A673 (cell line): ENCODE data around the gene LTB4R2. TPM values are rescaled to one million over a fixed set of nuclear protein-coding genes. Genes with fewer than 3 reads are reported as not detected.

Source experiments
- BruUV-seq: library from RNA; stranded (reverse); fragments of 400-500 nt; replicated peaks from 2 replicates; lab custom pipeline; 2021; lab: Mats Ljungman, UMichigan
- CTCF ChIA-PET: fragments of 300-600 bp; sonication (Branson Sonifier 250); formaldehyde crosslinking; loops from one replicate; lab custom pipeline; 2022; ENCODE audit warnings: antibody characterized with exemption; lab: Charles Lee
- POLR2A ChIA-PET: fragments of 300-600 bp; sonication (Branson Sonifier 250); formaldehyde crosslinking; loops from one replicate; lab custom pipeline; 2022; ENCODE audit warnings: antibody characterized with exemption; ENCODE audit not compliant: low non-redundant PET; lab: Charles Lee
- DNase-seq: peaks from one replicate; pipeline ENCODE4 v3.0.0-alpha.2; 2015; ENCODE audit warnings: low spot score
- H3K27ac ChIP-seq: fragments of 200-600 bp; sonication (generic); 2 replicates; pipeline ENCODE4 v1.5.1; 2016; ENCODE audit warnings: mixed run types, low read depth, mild to moderate bottlenecking, mixed read lengths, antibody characterized with exemption, low read length; ENCODE audit not compliant: poor library complexity, severe bottlenecking
- H3K27me3 ChIP-seq: fragments of 200-600 bp; sonication (generic); replicated peaks from 2 replicates; pipeline ENCODE4 v1.6.1; 2017; ENCODE audit warnings: mixed run types, low read depth, mild to moderate bottlenecking, mixed read lengths, antibody characterized with exemption, low read length; ENCODE audit not compliant: insufficient read depth, poor library complexity
- H3K36me3 ChIP-seq: fragments of 200-600 bp; sonication (generic); 2 replicates; pipeline ENCODE4 v1.6.1; 2016; ENCODE audit warnings: mixed run types, mild to moderate bottlenecking, mixed read lengths, antibody characterized with exemption, low read length; ENCODE audit not compliant: insufficient read depth, poor library complexity, severe bottlenecking
- H3K4me1 ChIP-seq: fragments of 200-600 bp; sonication (generic); 2 replicates; pipeline ENCODE4 v1.6.1; 2017; ENCODE audit warnings: mixed run types, mild to moderate bottlenecking, mixed read lengths, antibody characterized with exemption, low read length; ENCODE audit not compliant: insufficient read depth, poor library complexity, severe bottlenecking
- H3K4me3 ChIP-seq: fragments of 200-600 bp; sonication (generic); 2 replicates; pipeline ENCODE4 v1.5.1; 2016; ENCODE audit warnings: low read depth, mixed run types, mild to moderate bottlenecking, mixed read lengths, low read length; ENCODE audit not compliant: poor library complexity, severe bottlenecking
- H3K9me3 ChIP-seq: fragments of 200-600 bp; sonication (generic); 2 replicates; pipeline ENCODE4 v1.6.1; 2016; ENCODE audit warnings: mixed run types, low read depth, mild to moderate bottlenecking, mixed read lengths, antibody characterized with exemption, low read length; ENCODE audit not compliant: poor library complexity, severe bottlenecking
- CTCF ChIP-seq: fragments of 300-800, 200-600 bp; sonication (generic); conservative IDR thresholded peaks from 2 replicates; pipeline ENCODE4 v1.5.1; 2017; ENCODE audit warnings: low read depth, mild to moderate bottlenecking, antibody characterized with exemption, low read length, moderate library complexity, mixed read lengths
- EZH2 ChIP-seq: fragments of 200-600 bp; sonication (generic); IDR thresholded peaks from 2 replicates; pipeline ENCODE4 v1.6.1; 2017; ENCODE audit warnings: borderline replicate concordance, low read depth, mild to moderate bottlenecking, mixed read lengths, antibody characterized with exemption, low read length; ENCODE audit not compliant: poor library complexity, severe bottlenecking
- intact Hi-C: fragments of 100-400 bp; cut with micrococcal nuclease; formaldehyde crosslinking; loops from one replicate; pipeline ENCODE4 v1.10.0; 2022; ENCODE audit not compliant: unreplicated experiment
- total RNA-seq: library from RNA; stranded (reverse); gene quantifications from 2 replicates; pipeline ENCODE4 v1.2.3, GENCODE V29; 2021

Gene LTB4R2
- total RNA-seq, 1 experiment from 2014 or later = 7.6 TPM

DNA sequence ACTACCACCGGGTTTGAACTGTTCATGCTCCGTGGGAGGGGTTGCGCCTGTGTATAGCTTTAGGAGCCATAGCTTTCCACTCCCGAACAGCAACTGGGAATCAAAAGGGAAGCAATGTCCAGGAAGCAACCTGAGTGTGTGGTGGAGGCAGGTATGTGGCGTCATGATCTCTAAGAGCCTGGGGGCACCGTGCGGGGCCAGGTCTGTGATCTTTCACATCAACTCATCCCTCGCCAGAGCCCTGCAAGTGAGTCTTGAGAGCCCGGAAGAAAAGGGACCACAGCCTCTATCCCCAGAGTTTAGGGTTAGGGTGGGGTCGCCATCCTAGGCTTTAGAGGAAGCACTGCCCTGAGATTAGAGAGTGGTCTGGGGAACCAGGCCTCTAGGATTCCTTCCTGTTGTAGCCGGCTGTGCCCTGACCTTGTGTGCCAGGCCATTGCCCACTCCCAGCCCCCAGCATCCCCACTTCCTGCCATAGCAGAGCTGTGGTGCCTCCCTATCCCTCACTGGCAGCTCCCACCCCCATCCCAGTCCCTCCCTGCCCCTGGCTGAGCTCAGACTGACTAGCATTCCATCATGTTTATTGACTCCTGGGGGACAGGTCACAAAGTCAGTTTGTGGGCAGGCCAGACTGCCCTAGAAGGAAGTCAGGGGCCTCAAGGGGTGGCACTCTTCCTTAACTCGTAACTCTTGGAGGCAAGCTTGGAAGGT lies 25.7 kb downstream of the LTB4R2 start:
- Histone ChIP-seq H3K27me3 (no peaks in the 10 kb centered on the region), H3K4me1 (peaks cover 10% of the 10 kb centered on the region), H3K27ac (no peak overlapping the region), H3K9me3 (no peaks in the 10 kb centered on the region), H3K4me3 (no peak overlapping the region), H3K36me3 (no peaks in the 10 kb centered on the region)
- CTCF ChIA-PET = interaction anchor here (4.8 kb wide), 1 partner anchor 95 kb away, joined by 101 read pairs; the partner anchor contains the start of genes CBLN3 and KHNYN
- no peak for DNase-seq
- intact Hi-C loops = no loop called here
- TF ChIP-seq CTCF = no peak
- TF ChIP-seq EZH2 = no peak
- POLR2A ChIA-PET = no interaction called here
- BruUV-seq = no TSS peak

GRCh38 chr14:24337144-24337823 lies 27.3 kb downstream of the LTB4R2 start:
- H3K36me3 ChIP-seq = no peaks in the 10 kb centered on the region
- peaks cover 10% of the 10 kb centered on the region for H3K4me1 ChIP-seq
- no peak for TF ChIP-seq CTCF
- no peak for TF ChIP-seq EZH2
- no peaks in the 10 kb centered on the region for H3K27me3 ChIP-seq
- ChIA-PET POLR2A (interaction anchor here (0.9 kb wide), 1 partner anchor 50 kb away, joined by 3 read pairs; no protein-coding TSS in a partner anchor), CTCF (interaction anchor here (0.6 kb wide), 1 partner anchor 94 kb away, joined by 4 read pairs; no protein-coding TSS in a partner anchor)
- no peaks in the 10 kb centered on the region for H3K9me3 ChIP-seq
- H3K4me3 ChIP-seq = no peak overlapping the region
- no TSS peak for BruUV-seq
- intact Hi-C loops = no loop called here
- no peak overlapping the region for H3K27ac ChIP-seq
- no peak for DNase-seq

DNA sequence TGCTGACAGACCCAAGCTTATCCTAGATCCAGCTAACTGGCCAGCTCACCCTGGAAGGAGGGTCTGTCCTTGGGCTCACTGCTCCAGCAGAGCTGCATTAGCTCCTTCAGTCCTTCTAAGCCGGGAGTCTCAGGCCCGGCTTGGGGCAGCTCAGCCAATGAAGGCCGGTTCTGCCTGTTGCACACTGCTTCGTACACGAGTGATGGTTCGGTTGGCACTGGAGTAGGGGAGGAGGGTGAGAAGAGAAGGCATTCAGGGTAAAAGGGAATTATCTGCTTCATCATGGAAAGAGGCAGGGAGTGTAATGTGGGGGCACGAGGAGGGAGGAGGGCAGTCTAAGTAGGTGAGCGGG lies 27.9 kb downstream of the LTB4R2 start:
- H3K36me3 ChIP-seq = no peaks in the 10 kb centered on the region
- CTCF ChIA-PET = no interaction called here
- no peak overlapping the region for H3K4me3 ChIP-seq
- intact Hi-C loops = no loop called here
- peaks cover 10% of the 10 kb centered on the region for H3K4me1 ChIP-seq
- DNase-seq = no peak
- no peak for TF ChIP-seq CTCF
- no peak for TF ChIP-seq EZH2
- no TSS peak for BruUV-seq
- H3K27ac ChIP-seq = no peak overlapping the region
- POLR2A ChIA-PET = no interaction called here
- H3K9me3 ChIP-seq = no peaks in the 10 kb centered on the region
- H3K27me3 ChIP-seq = no peaks in the 10 kb centered on the region
